SIG-M5 treated with dmso at 0.1 percent for 504 hours (cell line): ENCODE data around the gene P2RX4.
"Not testable (repeated sequence)": the region's sequence is repeated elsewhere in the genome, so short reads cannot be mapped to it uniquely, and the experiment has no call there.

Source experiments
- DNase-seq: peaks from one replicate; lab custom pipeline; 2025; ENCODE audit not compliant: unreplicated experiment; lab: John Stamatoyannopoulos, UW

The P2RX4 gene

GRCh38 chr12:121240484-121241101 lies 30.7 kb downstream of the P2RX4 start:
- peak; percentile 71 for DNase-seq

GRCh38 chr12:121241156-121241970 lies 31.4 kb downstream of the P2RX4 start:
- DNase-seq = no peak

GRCh38 chr12:121245031-121245430 lies 35.1 kb downstream of the P2RX4 start:
- DNase-seq = no peak

GRCh38 chr12:121245951-121246350 lies 36.0 kb downstream of the P2RX4 start:
- no peak for DNase-seq

GRCh38 chr12:121246893-121247557 lies 37.1 kb downstream of the P2RX4 start:
- DNase-seq = no peak

- DNase-seq = no peak
Observed at GRCh38 chr12:121248622-121249021, 38.7 kb downstream of the P2RX4 start.

GRCh38 chr12:121250359-121250758 lies 40.4 kb downstream of the P2RX4 start:
- DNase-seq = no peak

- DNase-seq = no peak
Observed at GRCh38 chr12:121251838-121252237, 41.9 kb downstream of the P2RX4 start.

- DNase-seq = no peak
Observed at GRCh38 chr12:121252712-121253345, 42.9 kb downstream of the P2RX4 start.

GRCh38 chr12:121253638-121254335 lies 43.9 kb downstream of the P2RX4 start:
- no peak for DNase-seq

- no peak for DNase-seq
Observed at GRCh38 chr12:121255433-121255832, 45.5 kb downstream of the P2RX4 start.

GRCh38 chr12:121257704-121258449 lies 47.9 kb downstream of the P2RX4 start:
- not testable (repeated sequence) for DNase-seq

- DNase-seq = no peak
Observed at GRCh38 chr12:121259074-121259473, 49.1 kb downstream of the P2RX4 start.

- DNase-seq = no peak
Observed at GRCh38 chr12:121260091-121260490, 50.2 kb downstream of the P2RX4 start.

GRCh38 chr12:121261398-121261797 lies 51.5 kb downstream of the P2RX4 start:
- DNase-seq = no peak

- no peak for DNase-seq
Observed at GRCh38 chr12:121263206-121263935, 53.4 kb downstream of the P2RX4 start.

- no peak for DNase-seq
Observed at GRCh38 chr12:121264135-121264534, 54.2 kb downstream of the P2RX4 start.

- DNase-seq = no peak
Observed at GRCh38 chr12:121264951-121265515, 55.1 kb downstream of the P2RX4 start.

- no peak for DNase-seq
Observed at GRCh38 chr12:121267822-121268221, 57.9 kb downstream of the P2RX4 start.
